Measurements from ENCODE around the gene PRMT6.

The PRMT6 gene

DNA sequence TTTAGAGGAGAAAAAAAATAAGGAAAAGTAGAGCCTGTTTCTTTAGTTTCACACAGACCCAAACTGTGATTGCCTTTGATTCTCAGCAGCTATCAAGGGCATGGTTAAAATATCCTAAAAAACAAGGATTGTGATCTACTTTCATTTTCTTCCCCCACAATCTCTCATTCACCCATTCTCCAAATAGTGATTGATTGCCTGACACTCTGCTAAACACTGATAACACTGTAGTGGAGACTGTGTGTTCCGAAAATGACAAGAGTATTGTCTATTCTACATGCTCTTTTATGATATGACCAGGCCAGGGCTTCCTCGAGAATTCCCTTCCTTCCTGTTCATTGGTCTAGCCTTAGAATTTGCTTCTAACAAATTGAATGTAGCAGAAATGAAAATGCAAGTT is 40.2 kb downstream of the PRMT6 start:
- no peak for DNase-seq

DNA sequence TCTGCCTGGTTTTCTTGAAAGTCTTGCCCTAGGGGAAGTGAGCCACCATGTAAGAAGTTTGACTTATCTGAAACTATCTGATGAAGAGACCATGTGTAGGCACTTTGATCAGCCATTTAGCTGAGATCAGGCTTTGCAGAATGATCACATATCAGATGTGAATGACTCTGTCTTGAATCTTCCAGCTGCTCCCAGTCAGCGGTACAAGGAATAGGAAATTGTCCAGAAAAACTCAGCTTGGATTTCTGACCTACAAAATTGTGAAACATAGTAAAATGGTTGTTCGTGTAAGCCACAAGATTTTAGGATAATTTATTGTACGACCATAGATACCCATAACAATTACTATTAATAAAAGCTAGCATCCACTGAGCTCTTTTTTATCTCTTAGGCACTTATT is 42.5 kb downstream of the PRMT6 start:
- DNase-seq: no peak

DNA sequence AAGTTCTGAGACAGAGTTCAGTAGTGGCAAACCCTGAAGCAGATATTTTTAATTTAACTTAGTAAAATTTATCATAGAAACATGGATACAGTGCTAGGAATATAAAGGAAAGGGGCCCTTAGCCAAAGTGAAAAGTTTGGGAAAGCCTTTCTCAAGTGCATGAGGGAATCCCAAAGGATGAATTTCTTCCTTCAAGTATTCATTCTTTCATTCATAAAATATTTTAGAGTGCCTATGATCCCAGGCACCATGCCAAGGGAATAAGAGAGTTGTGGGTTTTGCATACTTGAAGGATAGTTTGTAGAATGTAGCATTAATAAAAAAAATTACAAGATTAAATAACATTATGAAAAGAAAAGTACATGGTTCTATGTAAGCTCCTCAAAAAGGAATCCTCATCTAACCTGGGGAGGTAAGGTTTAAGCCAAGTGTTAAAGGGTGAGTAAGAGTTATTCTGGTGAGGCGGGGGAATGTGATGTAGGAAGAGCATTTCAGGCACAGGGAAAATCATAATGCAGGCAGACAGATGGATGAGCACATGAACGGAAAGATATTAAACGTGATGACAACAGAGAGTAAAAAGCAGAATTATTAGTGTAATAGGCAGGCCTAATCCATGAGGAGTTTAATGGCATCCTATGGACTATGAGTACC is 44.0 kb downstream of the PRMT6 start:
- peak in 1 of 2 experiments; percentile 14 for DNase-seq

DNA sequence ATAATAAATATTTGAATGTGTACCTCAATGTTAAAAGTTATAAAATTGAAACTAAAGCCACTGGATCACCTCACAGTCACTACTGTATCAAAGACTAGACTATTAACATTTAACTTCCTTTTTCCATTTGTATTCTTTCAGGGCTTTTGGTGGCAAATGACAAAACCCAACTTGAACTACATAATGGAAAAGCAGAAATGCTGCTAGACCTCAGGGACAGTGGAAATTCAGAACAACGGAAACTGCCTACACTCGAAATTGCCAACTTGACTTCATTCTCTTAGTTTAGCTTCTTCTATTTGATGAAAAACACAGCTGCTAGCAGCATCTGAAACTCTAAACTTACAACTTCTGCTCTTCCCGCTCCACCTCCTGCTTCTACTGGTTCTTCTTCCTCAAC is 49.4 kb downstream of the PRMT6 start:
- DNase-seq: no peak

All from NCI-H446 (cell line).